PFSK-1 (cell line): Measurements from ENCODE around the gene BAAT.

Source experiments
- FOXP2 ChIP-seq: optimal IDR thresholded peaks from 2 replicates; pipeline ENCODE3; 2011; ENCODE audit warnings: borderline replicate concordance, control low read depth, inconsistent platforms; ENCODE audit not compliant: insufficient read depth; ENCODE audit errors: extremely low read length, extremely low read depth
- POLR2AphosphoS5 ChIP-seq: IDR thresholded peaks from 2 replicates; pipeline ENCODE4 v1.6.1; 2012; ENCODE audit warnings: low read depth, mild to moderate bottlenecking, control low read depth, low read length, moderate library complexity
- SIN3A ChIP-seq: IDR thresholded peaks from 2 replicates; pipeline ENCODE4 v1.6.1; 2012; ENCODE audit warnings: mild to moderate bottlenecking, low read length, moderate library complexity, borderline replicate concordance; ENCODE audit not compliant: insufficient read depth
- TAF1 ChIP-seq: IDR thresholded peaks from 2 replicates; pipeline ENCODE4 v1.6.1; 2012; ENCODE audit warnings: low read length, control low read depth, borderline replicate concordance; ENCODE audit not compliant: insufficient read depth
- TF ChIP-seq, protein P1 (sequence below), 2 experiments: IDR thresholded peaks; 2 replicates each; pipeline versions ENCODE4 v1.6.1 to v1.8.0; 2011 to 2012; ENCODE audit warnings: low read depth in 2 of 2, low read length in 2 of 2, control low read depth in 1 of 2, inconsistent platforms in 1 of 2, mild to moderate bottlenecking in 1 of 2, moderate library complexity in 1 of 2; ENCODE audit not compliant: insufficient read depth in 1 of 2

Gene BAAT

DNA sequence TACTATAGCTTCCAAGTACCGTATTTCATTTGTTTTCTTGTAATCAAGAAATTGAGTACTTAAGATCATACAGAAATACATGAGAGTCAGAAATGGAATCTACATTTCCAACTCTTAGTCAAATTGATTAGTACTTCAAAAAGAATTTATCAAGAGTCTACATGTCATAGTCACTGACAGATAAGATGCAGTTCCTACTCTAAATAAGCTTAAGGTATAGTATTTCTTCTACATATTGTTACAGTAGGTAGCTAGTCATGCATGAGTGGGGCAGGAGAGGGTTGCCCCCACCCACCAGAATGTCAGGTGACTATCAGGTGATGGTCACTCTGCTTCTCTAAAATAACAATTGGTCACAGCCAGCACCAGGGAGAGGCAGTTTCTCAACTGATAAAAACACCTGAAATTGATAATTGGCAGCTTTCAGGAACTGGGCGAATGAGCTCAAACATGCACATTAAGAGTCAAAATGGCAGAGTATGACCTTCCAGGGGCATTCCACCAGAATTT is 2.9 kb downstream of the BAAT start:
- TF ChIP-seq TAF1 (no peak), SIN3A (no peak), POLR2AphosphoS5 (no peak), FOXP2 (no peak)
- TF ChIP-seq, protein P1, sequence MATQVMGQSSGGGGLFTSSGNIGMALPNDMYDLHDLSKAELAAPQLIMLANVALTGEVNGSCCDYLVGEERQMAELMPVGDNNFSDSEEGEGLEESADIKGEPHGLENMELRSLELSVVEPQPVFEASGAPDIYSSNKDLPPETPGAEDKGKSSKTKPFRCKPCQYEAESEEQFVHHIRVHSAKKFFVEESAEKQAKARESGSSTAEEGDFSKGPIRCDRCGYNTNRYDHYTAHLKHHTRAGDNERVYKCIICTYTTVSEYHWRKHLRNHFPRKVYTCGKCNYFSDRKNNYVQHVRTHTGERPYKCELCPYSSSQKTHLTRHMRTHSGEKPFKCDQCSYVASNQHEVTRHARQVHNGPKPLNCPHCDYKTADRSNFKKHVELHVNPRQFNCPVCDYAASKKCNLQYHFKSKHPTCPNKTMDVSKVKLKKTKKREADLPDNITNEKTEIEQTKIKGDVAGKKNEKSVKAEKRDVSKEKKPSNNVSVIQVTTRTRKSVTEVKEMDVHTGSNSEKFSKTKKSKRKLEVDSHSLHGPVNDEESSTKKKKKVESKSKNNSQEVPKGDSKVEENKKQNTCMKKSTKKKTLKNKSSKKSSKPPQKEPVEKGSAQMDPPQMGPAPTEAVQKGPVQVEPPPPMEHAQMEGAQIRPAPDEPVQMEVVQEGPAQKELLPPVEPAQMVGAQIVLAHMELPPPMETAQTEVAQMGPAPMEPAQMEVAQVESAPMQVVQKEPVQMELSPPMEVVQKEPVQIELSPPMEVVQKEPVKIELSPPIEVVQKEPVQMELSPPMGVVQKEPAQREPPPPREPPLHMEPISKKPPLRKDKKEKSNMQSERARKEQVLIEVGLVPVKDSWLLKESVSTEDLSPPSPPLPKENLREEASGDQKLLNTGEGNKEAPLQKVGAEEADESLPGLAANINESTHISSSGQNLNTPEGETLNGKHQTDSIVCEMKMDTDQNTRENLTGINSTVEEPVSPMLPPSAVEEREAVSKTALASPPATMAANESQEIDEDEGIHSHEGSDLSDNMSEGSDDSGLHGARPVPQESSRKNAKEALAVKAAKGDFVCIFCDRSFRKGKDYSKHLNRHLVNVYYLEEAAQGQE (IDR thresholded peaks at IDR 0.05; ENCODE audit: insufficient read depth in 1 of 2, low read depth in 2 of 2, low read length in 2 of 2) = no peak

DNA sequence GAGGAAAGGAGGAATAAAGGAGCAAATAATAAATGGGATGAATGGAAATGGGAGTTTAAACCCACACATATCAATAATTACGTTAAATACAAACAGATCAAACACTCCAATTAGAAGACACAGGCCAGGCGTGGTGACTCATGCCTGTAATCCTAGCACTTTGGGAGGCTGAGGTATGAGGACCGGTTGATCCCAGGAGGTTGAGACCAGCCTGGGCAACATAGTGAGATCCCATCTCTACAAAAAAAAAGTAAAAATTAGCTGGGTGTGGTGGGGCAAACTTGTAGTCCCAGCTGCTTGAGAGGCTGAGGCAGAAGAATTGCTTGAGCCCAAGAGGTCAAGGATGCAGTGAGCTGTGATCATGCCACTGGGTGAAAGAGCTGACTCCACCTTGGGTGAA is 3.7 kb downstream of the BAAT start:
- no peak for TF ChIP-seq FOXP2
- TF ChIP-seq, protein P1 (IDR thresholded peaks at IDR 0.05; ENCODE audit: insufficient read depth in 1 of 2, low read depth in 2 of 2, low read length in 2 of 2) = no peak
- no peak for TF ChIP-seq POLR2AphosphoS5
- no peak for TF ChIP-seq TAF1
- no peak for TF ChIP-seq SIN3A

DNA sequence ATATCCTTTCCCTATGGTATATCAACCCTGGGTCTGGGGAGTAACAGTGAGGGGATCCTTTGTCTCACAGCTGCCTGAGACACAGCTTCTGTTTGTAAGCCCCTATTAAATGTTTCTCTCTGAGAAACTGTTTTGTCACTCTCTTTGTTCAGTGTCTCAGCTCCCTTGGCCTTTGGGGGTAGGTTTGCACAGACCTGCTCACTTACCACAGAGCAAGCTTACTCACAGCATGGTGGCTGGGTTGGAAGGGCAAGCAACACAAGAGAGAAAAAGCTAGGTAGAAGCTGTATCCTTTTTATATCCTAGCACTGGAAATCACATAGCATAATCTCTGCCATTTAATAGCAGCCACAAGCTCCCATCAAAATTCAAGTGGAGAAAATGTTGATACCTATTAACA is 4.5 kb downstream of the BAAT start:
- TF ChIP-seq, protein P1 (IDR thresholded peaks at IDR 0.05; ENCODE audit: insufficient read depth in 1 of 2, low read depth in 2 of 2, low read length in 2 of 2) = no peak
- TF ChIP-seq TAF1 = no peak
- no peak for TF ChIP-seq SIN3A
- TF ChIP-seq FOXP2 = no peak
- TF ChIP-seq POLR2AphosphoS5 = no peak

DNA sequence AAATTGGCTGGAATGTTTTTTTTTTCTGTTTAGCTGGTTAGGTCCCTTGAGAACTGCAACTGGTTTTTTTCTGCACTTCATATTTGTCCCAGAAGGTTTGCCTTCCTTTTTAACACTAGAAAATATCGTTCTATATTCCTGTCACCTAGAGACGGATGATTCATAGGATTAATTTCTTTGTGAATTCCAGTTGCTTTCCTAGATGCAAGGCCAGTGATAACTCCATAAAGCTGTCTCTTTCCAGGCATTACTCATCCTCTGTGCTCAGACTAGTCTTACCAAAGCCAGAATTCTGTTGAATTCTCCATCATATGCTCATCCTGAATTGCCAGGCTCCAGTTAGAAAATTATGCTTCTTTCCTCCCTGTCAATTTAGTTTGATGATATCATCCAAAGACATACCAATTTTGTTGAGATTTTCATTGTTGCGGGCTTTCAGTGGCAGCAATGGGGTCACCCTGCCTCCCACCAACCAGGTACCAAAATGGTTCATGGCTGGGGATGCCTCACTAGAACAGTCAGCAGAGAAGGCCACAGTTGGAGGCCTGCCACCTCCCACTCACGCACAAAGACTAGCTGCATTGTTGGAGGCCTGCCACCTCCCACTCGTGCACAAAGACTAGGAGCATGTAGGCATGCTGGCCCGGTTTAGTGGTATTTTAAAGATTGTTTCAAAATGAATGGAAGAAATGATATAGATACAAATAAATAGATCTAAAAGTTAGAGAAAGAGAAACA is 8.5 kb downstream of the BAAT start:
- TF ChIP-seq POLR2AphosphoS5 = no peak
- no peak for TF ChIP-seq SIN3A

DNA sequence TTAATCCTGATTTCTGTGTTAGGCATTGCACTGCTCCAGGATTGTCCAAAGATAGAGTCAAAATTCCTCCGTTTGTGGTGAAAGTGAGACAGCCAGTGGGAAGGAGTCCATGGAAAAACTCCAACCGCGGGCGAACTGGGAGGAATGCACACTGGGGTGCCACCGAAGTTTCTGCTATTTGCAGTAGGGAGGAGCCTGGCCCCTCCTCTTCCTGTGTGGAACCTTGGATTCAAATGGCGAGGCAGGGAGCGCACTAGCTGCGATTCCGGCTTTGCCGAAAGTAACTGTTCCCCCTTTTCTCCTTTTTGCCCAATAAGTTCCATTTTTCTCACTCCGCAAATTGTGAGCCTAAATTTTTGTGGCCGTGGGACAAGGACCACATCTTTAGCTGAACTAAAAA is 9.3 kb downstream of the BAAT start:
- TF ChIP-seq TAF1 (no peak), SIN3A (no peak)
- TF ChIP-seq, protein P1 (IDR thresholded peaks at IDR 0.05; ENCODE audit: insufficient read depth in 1 of 2, low read depth in 2 of 2, low read length in 2 of 2) = no peak
